ENCODE data around the gene PIK3IP1.
"Not testable (repeated sequence)": the region's sequence is repeated elsewhere in the genome, so short reads cannot be mapped to it uniquely, and the experiment has no call there.

Gene PIK3IP1

GRCh38 chr22:31248965-31249958 is 43.0 kb downstream of the PIK3IP1 start:
- DNase-seq (ENCODE audit: low spot score): no peak

GRCh38 chr22:31248138-31248745 is 44.0 kb downstream of the PIK3IP1 start:
- peak; percentile 92 for DNase-seq (ENCODE audit: low spot score)

GRCh38 chr22:31247726-31248125 is 44.6 kb downstream of the PIK3IP1 start:
- no peak for DNase-seq (ENCODE audit: low spot score)

GRCh38 chr22:31246687-31247086 is 45.6 kb downstream of the PIK3IP1 start:
- DNase-seq (ENCODE audit: low spot score): no peak

- not testable (repeated sequence) for DNase-seq (ENCODE audit: low spot score)
These were observed 46.3 kb downstream of the PIK3IP1 start for GRCh38 chr22:31245998-31246397.

DNA sequence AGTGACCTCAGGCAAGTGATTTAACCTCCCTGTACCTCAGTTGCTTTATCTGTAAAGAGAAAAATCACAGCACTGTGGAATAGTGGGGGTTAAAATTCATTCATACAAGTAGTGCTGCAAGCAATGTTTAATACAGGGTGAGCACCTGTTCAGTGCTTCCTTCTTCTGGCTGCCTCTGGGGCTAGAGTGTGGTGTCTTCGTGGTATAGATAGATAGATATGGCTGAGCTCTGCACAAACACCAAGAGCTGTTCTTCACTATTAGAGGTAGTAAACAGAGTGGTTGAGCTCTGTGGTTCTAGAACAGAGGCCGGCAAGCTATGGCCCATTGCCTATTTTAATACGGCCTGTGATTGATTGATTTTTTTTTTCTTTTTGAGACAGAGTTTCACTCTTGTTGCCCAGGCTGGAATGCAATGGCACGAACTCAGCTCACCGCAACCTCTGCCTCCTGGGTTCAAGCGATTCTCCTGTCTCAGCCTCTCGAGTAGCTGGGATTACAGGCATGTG is 47.3 kb downstream of the PIK3IP1 start:
- no peak for DNase-seq (ENCODE audit: low spot score)

GRCh38 chr22:31244046-31244942 is 48.0 kb downstream of the PIK3IP1 start:
- DNase-seq (ENCODE audit: low spot score): peak; percentile 88

GRCh38 chr22:31243339-31244045 is 48.8 kb downstream of the PIK3IP1 start:
- DNase-seq (ENCODE audit: low spot score): peak; percentile 61

DNA sequence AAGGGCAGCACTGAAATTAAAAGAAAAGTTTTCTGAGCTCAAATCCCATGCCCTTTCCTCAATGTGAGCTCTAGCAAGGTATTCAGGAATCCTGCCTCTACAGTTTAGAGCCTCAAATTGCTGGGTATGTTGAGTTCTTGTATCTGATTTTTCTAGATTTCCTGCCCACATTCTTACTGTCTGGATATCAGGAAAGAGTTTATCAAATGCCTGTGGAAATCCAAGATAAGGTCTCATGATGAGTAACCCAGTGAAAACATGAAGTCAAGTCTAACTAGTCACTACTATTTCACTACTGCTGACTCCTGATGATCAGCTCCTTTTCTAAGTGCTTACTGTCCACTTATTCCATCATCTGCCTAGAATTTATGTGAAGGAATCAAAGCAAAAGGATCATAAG is 50.4 kb downstream of the PIK3IP1 start:
- DNase-seq (ENCODE audit: low spot score): peak; percentile 80

DNA sequence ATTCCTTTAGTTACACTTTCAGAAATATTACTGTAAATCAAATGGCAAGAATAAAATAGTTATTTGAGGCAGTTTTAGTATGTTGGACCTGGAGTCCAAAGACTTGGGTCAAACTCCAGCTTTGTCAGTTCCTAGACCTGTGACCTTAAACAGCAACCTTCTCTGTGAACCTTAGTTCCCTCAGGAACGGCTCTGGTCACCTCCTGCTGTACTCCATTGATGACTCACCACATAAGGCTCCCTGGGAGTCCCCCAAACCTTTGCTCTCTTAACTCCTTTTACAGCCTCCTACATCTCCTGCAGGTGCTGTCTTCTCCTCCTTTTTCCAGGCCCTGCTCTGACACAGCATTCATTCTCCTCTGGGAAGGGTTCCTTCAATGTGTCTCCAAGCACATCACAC is 51.1 kb downstream of the PIK3IP1 start:
- peak; percentile 60 for DNase-seq (ENCODE audit: low spot score)

GRCh38 chr22:31239771-31240370 is 52.4 kb downstream of the PIK3IP1 start:
- DNase-seq (ENCODE audit: low spot score): no peak

DNA sequence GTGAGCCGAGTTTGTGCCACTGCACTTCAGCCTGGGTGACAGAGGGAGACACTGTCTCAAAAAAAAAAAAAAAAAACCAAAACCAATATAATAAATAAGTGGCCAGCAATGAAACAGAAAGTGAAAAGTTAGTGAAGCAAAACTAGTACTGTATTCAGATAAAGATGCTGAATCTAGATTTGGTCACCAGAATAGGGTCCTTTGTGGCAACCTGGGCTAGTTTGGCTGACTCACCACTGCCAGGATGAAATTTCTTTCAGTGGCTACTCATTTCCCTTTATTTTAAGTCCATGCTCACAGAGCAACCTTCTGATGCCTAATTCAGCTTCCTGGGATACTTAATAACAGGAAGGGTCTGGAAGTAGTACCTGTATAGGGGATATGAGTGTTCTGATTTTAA is 54.2 kb downstream of the PIK3IP1 start:
- peak; percentile 73 for DNase-seq (ENCODE audit: low spot score)

GRCh38 chr22:31236044-31236443 is 56.2 kb downstream of the PIK3IP1 start:
- DNase-seq (ENCODE audit: low spot score): not testable (repeated sequence)

- DNase-seq (ENCODE audit: low spot score): no peak
These were observed 57.2 kb downstream of the PIK3IP1 start for GRCh38 chr22:31235081-31235480.

DNA sequence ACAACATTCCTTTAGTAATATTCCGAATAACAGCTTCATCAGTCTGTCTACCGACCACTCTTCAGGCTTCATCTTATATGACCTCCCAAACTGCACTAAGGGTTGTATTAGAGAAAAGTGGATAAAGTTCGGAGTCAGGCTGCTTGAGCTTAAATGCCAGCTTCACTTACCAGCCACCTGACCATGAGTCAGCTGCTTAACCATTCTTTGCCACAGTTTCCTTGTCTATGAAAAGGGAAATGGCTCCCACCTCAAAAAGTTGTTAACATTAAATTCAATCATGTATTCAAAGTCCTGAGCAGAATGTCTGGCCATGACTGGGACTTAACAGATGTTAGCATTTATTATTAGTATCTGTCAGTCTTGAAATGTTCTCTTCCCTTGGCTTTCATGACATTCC is 59.3 kb downstream of the PIK3IP1 start:
- peak; percentile 67 for DNase-seq (ENCODE audit: low spot score)

Data from kidney tubule cell (primary cell).